ENCODE measurements around the gene MROH7.

DNA sequence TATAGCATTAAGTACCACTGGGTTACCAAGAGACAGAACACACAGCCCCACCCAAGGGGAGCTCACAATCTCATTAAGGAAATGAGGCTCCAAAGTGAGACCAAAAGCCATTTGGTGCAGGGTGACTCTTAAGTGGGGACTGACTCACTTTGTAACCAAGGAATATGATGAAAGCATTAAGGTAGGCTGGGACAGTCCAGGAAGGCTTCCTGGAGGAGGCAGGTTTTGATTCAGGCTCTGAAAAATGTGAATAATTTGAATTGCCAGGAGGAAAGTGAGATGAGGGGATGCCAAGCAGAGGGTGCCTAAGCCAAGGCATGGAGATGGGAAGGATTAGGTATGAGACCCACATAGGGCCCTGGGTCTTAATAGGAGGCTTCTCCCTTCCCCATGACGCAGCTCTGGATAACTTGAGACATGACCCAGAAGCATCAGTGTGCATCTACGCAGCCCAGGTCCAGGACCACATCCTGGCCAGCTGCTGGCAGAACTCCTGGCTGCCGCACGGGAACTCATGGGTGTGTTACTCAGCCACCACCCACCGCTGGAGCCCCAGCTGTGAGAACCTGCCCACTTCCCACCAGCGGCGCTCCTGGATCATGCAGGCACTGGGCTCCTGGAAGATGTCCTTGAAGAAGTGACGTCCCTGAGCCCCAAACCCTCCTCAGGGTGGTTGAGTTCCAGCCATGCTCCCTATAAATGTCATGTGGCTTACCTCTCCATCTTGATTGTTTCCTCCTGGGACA is 68.1 kb downstream of the MROH7 start:
- TF ChIP-seq POLR2AphosphoS5 (IDR thresholded peaks at IDR 0.05; ENCODE audit: low read depth, low read length) (no peak), POLR2A (IDR thresholded peaks at IDR 0.05; ENCODE audit: low read depth, low read length) (no peak)

Measured in GM12891 (cell line).